Heart left ventricle (tissue), 13 donors: ENCODE results near the gene SERPINH1.

Experiments used
- CTCF ChIP-seq, 12 donors: fragments of 200-600 bp; sonication (generic) in 4 of 12; IDR thresholded peaks; one replicate each; pipeline versions ENCODE4 v1.5.0 to v1.8.0; 2018 to 2022; ENCODE audit warnings: antibody characterized with exemption in 12 of 12, mild to moderate bottlenecking in 5 of 12
- POLR2A ChIP-seq, 2 donors: fragments of 450-650 bp; IDR thresholded peaks; one replicate each; pipeline ENCODE4 v1.6.1; 2017; ENCODE audit warnings: antibody characterized with exemption in 2 of 2, mild to moderate bottlenecking in 2 of 2, moderate library complexity in 2 of 2
- donor health status: ischemic (EF 13 %, LVEDD 7.1; RV severe dilation, severe dysfunction).
- donor health status: DM: no; HTN: yes; CAD: no.
- donor health status: DM: no; HTN: no; CAD: no.
- donor health status: ischemic (EF 25% LVEDD 6.9; RV normal size, moderate dysfunction).
- donor health status: ischemic (EF 25% LVEDD 5.7; RV mildly dilated, moderate dysfunction).
- donor health status: ischemic (EF 35%, LVEDD 5.7; RV mildly dilated, moderate dysfunction).
- donor health status: nonischemic (EF 11% LVEDD 7.7; RV severe dilation, severe dysfunction).
- donor health status: DM: yes; HTN: yes; CAD: no.
- donor health status: PGD.
- donor health status: ischemic (EF 29% LVEDD 5.4; RV normal size, mild dysfunction).
- donor health status: nonischemic (EF 23%, LVEDD 6.1; RV moderate dilation, normal function).

- TF ChIP-seq CTCF (IDR thresholded peaks at IDR 0.05), result no peak
- no peak for TF ChIP-seq POLR2A (IDR thresholded peaks at IDR 0.05)
Measured at GRCh38 chr11:75530577-75530976, 31.5 kb upstream of the SERPINH1 start.
